COR-L47 (cell line): ENCODE data around the gene XCL2.
"Not testable (repeated sequence)": the region's sequence is repeated elsewhere in the genome, so short reads cannot be mapped to it uniquely, and the experiment has no call there.

Experiments used
- DNase-seq: peaks from one replicate; lab custom pipeline; 2025; lab: John Stamatoyannopoulos, UW

Gene XCL2

GRCh38 chr1:168556647-168557046 lies 12.8 kb upstream of the XCL2 start:
- DNase-seq, result no peak

GRCh38 chr1:168555508-168556046 lies 11.8 kb upstream of the XCL2 start:
- no peak for DNase-seq

GRCh38 chr1:168554603-168555483 lies 11.0 kb upstream of the XCL2 start:
- no peak for DNase-seq

- DNase-seq, result no peak
Measured at GRCh38 chr1:168553680-168554553, 10.1 kb upstream of the XCL2 start.

GRCh38 chr1:168552961-168553360 lies 9.2 kb upstream of the XCL2 start:
- DNase-seq, result no peak

GRCh38 chr1:168551688-168552087 lies 7.9 kb upstream of the XCL2 start:
- DNase-seq, result no peak

GRCh38 chr1:168550971-168551370 lies 7.2 kb upstream of the XCL2 start:
- no peak for DNase-seq

GRCh38 chr1:168546553-168546895 lies 2.7 kb upstream of the XCL2 start:
- not testable (repeated sequence) for DNase-seq

- not testable (repeated sequence) for DNase-seq
Measured at GRCh38 chr1:168545678-168546552, 2.1 kb upstream of the XCL2 start.

GRCh38 chr1:168542978-168543377 lies 819 bp downstream of the XCL2 start:
- not testable (repeated sequence) for DNase-seq

GRCh38 chr1:168540798-168541197 lies 3.0 kb downstream of the XCL2 start:
- DNase-seq, result not testable (repeated sequence)

- no peak for DNase-seq
Measured at GRCh38 chr1:168535536-168535935, 8.3 kb downstream of the XCL2 start.

GRCh38 chr1:168531615-168532345 lies 12.0 kb downstream of the XCL2 start:
- peak; percentile 31 for DNase-seq

GRCh38 chr1:168529518-168529917 lies 14.3 kb downstream of the XCL2 start:
- DNase-seq, result no peak

- DNase-seq, result no peak
Measured at GRCh38 chr1:168521401-168522000, 22.3 kb downstream of the XCL2 start.

GRCh38 chr1:168520832-168521231 lies 23.0 kb downstream of the XCL2 start:
- DNase-seq, result no peak

- DNase-seq, result no peak
Measured at GRCh38 chr1:168520052-168520751, 23.6 kb downstream of the XCL2 start.

- DNase-seq, result no peak
Measured at GRCh38 chr1:168518813-168519212, 25.0 kb downstream of the XCL2 start.

- no peak for DNase-seq
Measured at GRCh38 chr1:168518201-168518689, 25.6 kb downstream of the XCL2 start.

GRCh38 chr1:168514455-168514854 lies 29.3 kb downstream of the XCL2 start:
- DNase-seq, result no peak
